Left renal pelvis (tissue), 4 donors: ENCODE results near the gene OR9G1. TPM values are rescaled to one million over a fixed set of nuclear protein-coding genes. Genes with fewer than 3 reads are reported as not detected.

Source experiments
- polyA plus RNA-seq, 4 donors: library from polyadenylated mRNA; unstranded; fragments of 120-200 nt; gene quantifications; one replicate each; pipeline ENCODE4 v1.2.1, GENCODE V29; 2013; ENCODE audit not compliant: insufficient read length in 4 of 4

OR9G1 gene
- polyA plus RNA-seq, 4 donors, result not detected

Other genes with a start within 250 kb of the OR9G1 start
- not detected for gene OR5M3, start 225.7 kb upstream of the OR9G1 start, polyA plus RNA-seq
- not detected for gene OR5M8, start 207.7 kb upstream of the OR9G1 start, polyA plus RNA-seq
- gene OR5M11, start 155.8 kb upstream of the OR9G1 start, polyA plus RNA-seq, result not detected
- gene OR5M10, start 121.4 kb upstream of the OR9G1 start, polyA plus RNA-seq, result not detected
- gene OR5M1, start 84.2 kb upstream of the OR9G1 start, polyA plus RNA-seq, result not detected
- gene OR5AP2, start 56.7 kb upstream of the OR9G1 start, polyA plus RNA-seq, result not detected
- gene OR5AR1, start 35.4 kb upstream of the OR9G1 start, polyA plus RNA-seq, result not detected
- not detected for gene OR9G4, start 49.6 kb downstream of the OR9G1 start, polyA plus RNA-seq